Thyroid gland (tissue), 4 donors: ENCODE measurements around the gene MAPK10. TPM values are rescaled to one million over a fixed set of nuclear protein-coding genes. Genes with fewer than 3 reads are reported as not detected.
A peak's percentile ranks its signal among the peaks of the same experiment; 100 is the strongest.

Source experiments
- DNase-seq, 2 donors: peaks; one replicate each; pipeline ENCODE4 v3.0.0-alpha.2; 2019
- H3K27ac ChIP-seq, 3 donors: fragments of 200-600 bp; sonication (generic); 1 replicate in 2 of 3; 2 replicates in 1 of 3; pipeline ENCODE4 v1.5.1; 2016 to 2019; ENCODE audit warnings: mild to moderate bottlenecking in 1 of 3, moderate library complexity in 1 of 3
- H3K27me3 ChIP-seq: fragments of 200-600 bp; sonication (generic); one replicate; pipeline ENCODE4 v1.5.1; 2019
- H3K36me3 ChIP-seq, 2 donors: fragments of 200-600 bp; sonication (generic); one replicate each; pipeline ENCODE4 v1.5.1; 2016 to 2019
- H3K4me1 ChIP-seq, 2 donors: fragments of 200-600 bp; sonication (generic); one replicate each; pipeline ENCODE4 v1.5.1; 2017 to 2019
- H3K4me3 ChIP-seq, 3 donors: fragments of 200-600 bp; sonication (generic); replicated peaks in 1 of 3; 1 replicate in 2 of 3; 2 replicates in 1 of 3; pipeline ENCODE4 v1.5.1; 2016; ENCODE audit warnings: mild to moderate bottlenecking in 1 of 3
- H3K9me3 ChIP-seq: fragments of 200-600 bp; sonication (generic); one replicate; pipeline ENCODE4 v1.5.1; 2017
- CTCF ChIP-seq, 6 experiments: fragments of 200-600 bp in 3 of 6; fragments of 450-650 bp in 3 of 6; sonication (generic) in 3 of 6; IDR thresholded peaks; one replicate each; pipeline ENCODE4 v1.5.1; 2016 to 2019; ENCODE audit warnings: antibody characterized with exemption in 6 of 6, mild to moderate bottlenecking in 2 of 6, inconsistent platforms in 1 of 6, moderate library complexity in 1 of 6
- POLR2A ChIP-seq, 2 donors: fragments of 450-650 bp; IDR thresholded peaks; one replicate each; pipeline ENCODE4 v1.6.1; 2017; ENCODE audit warnings: antibody characterized with exemption in 2 of 2, mild to moderate bottlenecking in 2 of 2, moderate library complexity in 1 of 2
- WGBS, 2 donors: methylation state at CpG; one replicate each; pipeline ENCODE4 v1.1.5; 2017; 5-methylcytosine and 5-hydroxymethylcytosine counted together
- intact Hi-C: fragments of 100-400 bp; cut with DNase I; formaldehyde crosslinking; loops from one replicate; pipeline ENCODE4 v1.15.1; 2023
- total RNA-seq, 4 donors: library from RNA; depleted of rRNA; stranded (reverse); fragments of >200 nt; gene quantifications; one replicate each; pipeline ENCODE4 v1.2.3, GENCODE V29; 2016

The MAPK10 gene
- total RNA-seq, 4 donors from 2014 or later, result 65.4 to 95.0 (median 86.2) TPM

GRCh38 chr4:86242677-86243076 is 117.2 kb downstream of the MAPK10 start:
- intact Hi-C loops, result no loop called here
- no peak overlapping the region for H3K27ac ChIP-seq
- no peak for DNase-seq
- H3K27me3 ChIP-seq, result no peaks in the 10 kb centered on the region
- TF ChIP-seq POLR2A (IDR thresholded peaks at IDR 0.05) (no peak), CTCF (IDR thresholded peaks at IDR 0.05) (no peak)
- H3K36me3 ChIP-seq, result no peaks in the 10 kb centered on the region
- WGBS, 2 donors, result 91 to 92% methylated on average over 9 to 14 of the region's 14 CpGs
- no peaks in the 10 kb centered on the region for H3K9me3 ChIP-seq
- H3K4me3 ChIP-seq, result no peak overlapping the region
- H3K4me1 ChIP-seq, result no peaks in the 10 kb centered on the region

- H3K9me3 ChIP-seq, result no peaks in the 10 kb centered on the region
- intact Hi-C loops, result no loop called here
- no peaks in the 10 kb centered on the region for H3K4me1 ChIP-seq
- H3K4me3 ChIP-seq, result no peak overlapping the region
- H3K27me3 ChIP-seq, result no peaks in the 10 kb centered on the region
- WGBS, 2 donors, result 83 to 94% methylated on average over 5 of the region's 5 CpGs
- TF ChIP-seq CTCF (IDR thresholded peaks at IDR 0.05), result no peak
- no peak for TF ChIP-seq POLR2A (IDR thresholded peaks at IDR 0.05)
- H3K27ac ChIP-seq, result no peak overlapping the region
- DNase-seq, result no peak
- H3K36me3 ChIP-seq, result no peaks in the 10 kb centered on the region
Measured at GRCh38 chr4:86235549-86235948, 124.3 kb downstream of the MAPK10 start.

- Histone ChIP-seq H3K4me1 (no peaks in the 10 kb centered on the region), H3K27ac (no peak overlapping the region), H3K27me3 (no peaks in the 10 kb centered on the region), H3K9me3 (no peaks in the 10 kb centered on the region), H3K4me3 (no peak overlapping the region), H3K36me3 (no peaks in the 10 kb centered on the region)
- intact Hi-C loops, result no loop called here
- 68 to 69% methylated on average over 1 of the region's 1 CpG for WGBS, 2 donors
- no peak for TF ChIP-seq POLR2A (IDR thresholded peaks at IDR 0.05)
- TF ChIP-seq CTCF (IDR thresholded peaks at IDR 0.05), result no peak
- no peak for DNase-seq
Measured at GRCh38 chr4:86233681-86234080, 126.2 kb downstream of the MAPK10 start.

- DNase-seq, result no peak
Measured at GRCh38 chr4:86233090-86233489, 126.8 kb downstream of the MAPK10 start.

GRCh38 chr4:86223472-86223871 is 136.4 kb downstream of the MAPK10 start:
- 56 to 64% methylated on average over 3 of the region's 3 CpGs for WGBS, 2 donors
- H3K9me3 ChIP-seq, result no peaks in the 10 kb centered on the region

More at GRCh38 chr4:86233090-86233489, 126.8 kb downstream of the MAPK10 start:
- TF ChIP-seq POLR2A (IDR thresholded peaks at IDR 0.05) (no peak), CTCF (IDR thresholded peaks at IDR 0.05) (no peak)
- Histone ChIP-seq H3K4me3 (no peak overlapping the region), H3K9me3 (no peaks in the 10 kb centered on the region), H3K27ac (no peak overlapping the region), H3K27me3 (no peaks in the 10 kb centered on the region), H3K36me3 (no peaks in the 10 kb centered on the region), H3K4me1 (no peaks in the 10 kb centered on the region)
- intact Hi-C loops, result no loop called here
- WGBS, 2 donors, result 84 to 87% methylated on average over 3 of the region's 3 CpGs

More at GRCh38 chr4:86223472-86223871, 136.4 kb downstream of the MAPK10 start:
- peaks cover 0 to 11% of the 10 kb centered on the region in 2 donors for H3K4me1 ChIP-seq
- H3K27ac ChIP-seq, result no peak overlapping the region
- H3K27me3 ChIP-seq, result no peaks in the 10 kb centered on the region
- peak; percentile 10 to 19 for DNase-seq
- intact Hi-C loops, result no loop called here
- TF ChIP-seq CTCF (IDR thresholded peaks at IDR 0.05) (peak in 5 of 6 experiments; percentile 11 to 62 (median 41)), POLR2A (IDR thresholded peaks at IDR 0.05) (no peak)
- no peaks in the 10 kb centered on the region for H3K36me3 ChIP-seq
- no peak overlapping the region for H3K4me3 ChIP-seq
